Smooth muscle cell (in vitro differentiated cells): Measurements from ENCODE around the gene SHISAL2A. TPM values are rescaled to one million over a fixed set of nuclear protein-coding genes. Genes with fewer than 3 reads are reported as not detected.

ENCODE experiments used
- DNase-seq: peaks from one replicate; lab custom pipeline; 2025; ENCODE audit not compliant: unreplicated experiment; lab: John Stamatoyannopoulos, UW
- H2AFZ ChIP-seq: fragments of 200-600 bp; sonication (generic); 2 replicates; pipeline ENCODE4 v1.6.0; 2016; ENCODE audit warnings: antibody characterized with exemption, low read depth, mild to moderate bottlenecking
- H3F3A ChIP-seq: fragments of 200-600 bp; sonication (generic); 2 replicates; pipeline ENCODE4 v1.6.0; 2017; ENCODE audit warnings: antibody characterized with exemption, low read depth
- H3K27ac ChIP-seq: fragments of 200-600 bp; sonication (generic); 2 replicates; pipeline ENCODE4 v1.5.1; 2016; ENCODE audit warnings: low read depth, mild to moderate bottlenecking
- H3K27me3 ChIP-seq: fragments of 200-600 bp; sonication (generic); 2 replicates; pipeline ENCODE4 v1.6.1; 2016; ENCODE audit warnings: low read depth, mild to moderate bottlenecking
- H3K36me3 ChIP-seq: fragments of 200-600 bp; sonication (generic); 2 replicates; pipeline ENCODE4 v1.5.1; 2016; ENCODE audit warnings: low read depth
- H3K4me1 ChIP-seq: fragments of 200-600 bp; sonication (generic); 2 replicates; pipeline ENCODE4 v1.5.1; 2016; ENCODE audit warnings: low read depth
- H3K4me2 ChIP-seq: fragments of 200-600 bp; sonication (generic); 2 replicates; pipeline ENCODE4 v1.6.0; 2016; ENCODE audit warnings: mild to moderate bottlenecking
- H3K4me3 ChIP-seq: fragments of 200-600 bp; sonication (generic); 2 replicates; pipeline ENCODE4 v1.5.1; 2016; ENCODE audit warnings: mild to moderate bottlenecking
- H3K79me2 ChIP-seq: fragments of 200-600 bp; sonication (generic); 2 replicates; pipeline ENCODE4 v1.6.0; 2016; ENCODE audit warnings: low read depth, mild to moderate bottlenecking
- H3K9ac ChIP-seq: fragments of 200-600 bp; sonication (generic); 2 replicates; pipeline ENCODE4 v1.6.0; 2016; ENCODE audit warnings: low read depth
- H3K9me3 ChIP-seq: fragments of 200-600 bp; sonication (generic); replicated peaks from 2 replicates; pipeline ENCODE4 v1.5.1; 2016; ENCODE audit warnings: low read depth
- H4K20me1 ChIP-seq: fragments of 200-600 bp; sonication (generic); 2 replicates; pipeline ENCODE4 v1.6.0; 2016; ENCODE audit warnings: low read depth
- CTCF ChIP-seq: fragments of 200-600 bp; sonication (generic); IDR thresholded peaks from 2 replicates; pipeline ENCODE4 v1.5.1; 2017; ENCODE audit warnings: borderline replicate concordance, mild to moderate bottlenecking, antibody characterized with exemption; ENCODE audit not compliant: insufficient read depth, poor library complexity, severe bottlenecking
- WGBS: methylation state at CpG from one replicate; pipeline ENCODE4 v1.1.7; 2016; ENCODE audit warnings: low lambda C conversion rate; 5-methylcytosine and 5-hydroxymethylcytosine counted together
- polyA plus RNA-seq: library from polyadenylated mRNA; unstranded; fragments of >200 nt; fragmentation: Nextera tagmentation; extraction: Ambion mirVana; gene quantifications from 2 replicates; pipeline ENCODE4 v1.2.1, GENCODE V29; 2016
- total RNA-seq: library from RNA; depleted of rRNA; stranded (reverse); fragments of >200 nt; gene quantifications from 2 replicates; pipeline ENCODE4 v1.2.3, GENCODE V29; 2014

The SHISAL2A gene
- total and polyA plus RNA-seq, 2 experiments from 2014 or later = 0.66 to 2.3 TPM

- no peak for TF ChIP-seq CTCF
- H3K27me3 ChIP-seq = no peaks in the 10 kb centered on the region
- no peak overlapping the region for H3K4me2 ChIP-seq
- H2AFZ ChIP-seq = peak overlapping the region; percentile 11
- H3K9me3 ChIP-seq = no peaks in the 10 kb centered on the region
- no peak overlapping the region for H3K4me3 ChIP-seq
- no peaks in the 10 kb centered on the region for H4K20me1 ChIP-seq
- H3K79me2 ChIP-seq = no peaks in the 10 kb centered on the region
- 32% methylated on average over 13 of the region's 13 CpGs for WGBS
- DNase-seq = no peak
- no peaks in the 10 kb centered on the region for H3K36me3 ChIP-seq
- H3F3A ChIP-seq = peaks cover 10% of the 10 kb centered on the region
- H3K4me1 ChIP-seq = peaks cover 30% of the 10 kb centered on the region
- no peak overlapping the region for H3K9ac ChIP-seq
- peak overlapping the region; percentile 45 for H3K27ac ChIP-seq
These were observed 27.1 kb downstream of the SHISAL2A start for GRCh38 chr1:52659851-52660596.

GRCh38 chr1:52660807-52661206 is 27.8 kb downstream of the SHISAL2A start:
- no peaks in the 10 kb centered on the region for H3K27me3 ChIP-seq
- H4K20me1 ChIP-seq = no peaks in the 10 kb centered on the region
- H3K27ac ChIP-seq = no peak overlapping the region
- H3K4me2 ChIP-seq = no peak overlapping the region
- DNase-seq = no peak
- H3K4me3 ChIP-seq = no peak overlapping the region
- peak overlapping the region; percentile 11 for H2AFZ ChIP-seq
- H3F3A ChIP-seq = peaks cover 10% of the 10 kb centered on the region
- no peak for TF ChIP-seq CTCF
- H3K36me3 ChIP-seq = no peaks in the 10 kb centered on the region
- H3K9ac ChIP-seq = no peak overlapping the region
- no peaks in the 10 kb centered on the region for H3K79me2 ChIP-seq
- no peaks in the 10 kb centered on the region for H3K9me3 ChIP-seq
- H3K4me1 ChIP-seq = peaks cover 30% of the 10 kb centered on the region
- 62% methylated on average over 3 of the region's 3 CpGs for WGBS

- Histone ChIP-seq H3K79me2 (no peaks in the 10 kb centered on the region), H3K36me3 (no peaks in the 10 kb centered on the region), H3K27me3 (no peaks in the 10 kb centered on the region), H4K20me1 (no peaks in the 10 kb centered on the region), H3K9me3 (no peaks in the 10 kb centered on the region), H3K27ac (peak overlapping the region; percentile 63), H3F3A (peaks cover 10% of the 10 kb centered on the region), H2AFZ (peak overlapping the region; percentile 82), H3K9ac (no peak overlapping the region), H3K4me1 (peaks cover 30% of the 10 kb centered on the region), H3K4me3 (peak overlapping the region; percentile 13), H3K4me2 (peak overlapping the region; percentile 73)
- 20% methylated on average over 13 of the region's 13 CpGs for WGBS
- no peak for TF ChIP-seq CTCF
- DNase-seq = peak; percentile 4
These were observed 29.8 kb downstream of the SHISAL2A start for GRCh38 chr1:52662645-52663313.
